Body of pancreas (tissue), 4 donors: ENCODE results near the gene MLEC.

ENCODE experiments used
- POLR2A ChIP-seq, 3 donors: fragments of 450-650 bp; IDR thresholded peaks; one replicate each; pipeline ENCODE4 v1.6.1; 2016; ENCODE audit warnings: antibody characterized with exemption in 3 of 3, mild to moderate bottlenecking in 2 of 3
- TF ChIP-seq, protein P1 (sequence below), 7 experiments: fragments of 450-650 bp in 4 of 7; fragments of 200-600 bp in 3 of 7; sonication (generic) in 3 of 7; IDR thresholded peaks; one replicate each; pipeline ENCODE4 v1.5.1; 2016 to 2019; ENCODE audit warnings: antibody characterized with exemption in 7 of 7

DNA sequence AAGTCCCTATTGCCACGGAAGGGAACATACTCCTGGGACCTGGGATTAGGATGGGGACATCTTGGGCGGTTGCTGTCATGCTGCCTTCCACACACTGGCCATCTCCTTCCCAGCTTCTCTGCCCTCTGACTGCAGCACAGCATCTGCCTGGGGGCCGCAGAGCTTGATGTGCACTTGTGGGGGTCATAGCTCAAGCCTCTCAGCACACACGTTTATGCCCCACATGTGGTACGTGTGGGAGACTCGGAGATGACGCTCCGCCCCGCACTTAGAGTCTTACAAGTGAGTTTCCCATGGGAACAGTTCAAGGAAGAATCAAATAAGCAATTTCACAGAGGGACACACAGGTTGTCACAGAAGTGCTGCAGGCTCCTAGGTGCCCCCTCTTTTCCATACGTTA lies 47.3 kb downstream of the MLEC start:
- TF ChIP-seq, protein P1, sequence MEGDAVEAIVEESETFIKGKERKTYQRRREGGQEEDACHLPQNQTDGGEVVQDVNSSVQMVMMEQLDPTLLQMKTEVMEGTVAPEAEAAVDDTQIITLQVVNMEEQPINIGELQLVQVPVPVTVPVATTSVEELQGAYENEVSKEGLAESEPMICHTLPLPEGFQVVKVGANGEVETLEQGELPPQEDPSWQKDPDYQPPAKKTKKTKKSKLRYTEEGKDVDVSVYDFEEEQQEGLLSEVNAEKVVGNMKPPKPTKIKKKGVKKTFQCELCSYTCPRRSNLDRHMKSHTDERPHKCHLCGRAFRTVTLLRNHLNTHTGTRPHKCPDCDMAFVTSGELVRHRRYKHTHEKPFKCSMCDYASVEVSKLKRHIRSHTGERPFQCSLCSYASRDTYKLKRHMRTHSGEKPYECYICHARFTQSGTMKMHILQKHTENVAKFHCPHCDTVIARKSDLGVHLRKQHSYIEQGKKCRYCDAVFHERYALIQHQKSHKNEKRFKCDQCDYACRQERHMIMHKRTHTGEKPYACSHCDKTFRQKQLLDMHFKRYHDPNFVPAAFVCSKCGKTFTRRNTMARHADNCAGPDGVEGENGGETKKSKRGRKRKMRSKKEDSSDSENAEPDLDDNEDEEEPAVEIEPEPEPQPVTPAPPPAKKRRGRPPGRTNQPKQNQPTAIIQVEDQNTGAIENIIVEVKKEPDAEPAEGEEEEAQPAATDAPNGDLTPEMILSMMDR (IDR thresholded peaks at IDR 0.05): no peak
- no peak for TF ChIP-seq POLR2A (IDR thresholded peaks at IDR 0.05)
